WTC11 (cell line): ENCODE data around the gene CCDC85A. TPM values are rescaled to one million over a fixed set of nuclear protein-coding genes. Genes with fewer than 3 reads are reported as not detected.

Experiments used
- ATAC-seq: fragments of 200-7000 bp; cut with Tn5 transposase; 2 replicates; pipeline ENCODE4 v1.10.0; 2021; ENCODE audit warnings: mild to moderate bottlenecking, moderate library complexity
- CTCF ChIA-PET: fragments of 300-600 bp; sonication (Branson Sonifier 250); formaldehyde crosslinking; loops from one replicate; lab custom pipeline; 2021; ENCODE audit warnings: antibody characterized with exemption; lab: Charles Lee
- POLR2A ChIA-PET: fragments of 350-600 bp; sonication (Branson Sonifier 250); formaldehyde crosslinking; loops from one replicate; lab custom pipeline; 2021; ENCODE audit warnings: antibody characterized with exemption; lab: Charles Lee
- DNase-seq: peaks from one replicate; pipeline ENCODE4 v3.0.0; 2021; ENCODE audit warnings: low spot score
- H3K27ac Mint-ChIP-seq: 2 replicates; pipeline ENCODE4 v1.8.0; 2021; ENCODE audit warnings: mixed read lengths
- H3K27me3 Mint-ChIP-seq: 2 replicates; pipeline ENCODE4 v1.8.0; 2021; ENCODE audit warnings: low read depth, mild to moderate bottlenecking, moderate library complexity, mixed read lengths
- H3K36me3 Mint-ChIP-seq: 2 replicates; pipeline ENCODE4 v1.8.0; 2021; ENCODE audit warnings: mixed read lengths
- H3K4me1 Mint-ChIP-seq: 2 replicates; pipeline ENCODE4 v1.8.0; 2022; ENCODE audit warnings: mixed read lengths
- H3K4me3 Mint-ChIP-seq: 2 replicates; pipeline ENCODE4 v1.8.0; 2021; ENCODE audit warnings: mild to moderate bottlenecking, moderate library complexity, mixed read lengths
- H3K9me3 Mint-ChIP-seq: 2 replicates; pipeline ENCODE4 v1.8.0; 2021; ENCODE audit warnings: mixed read lengths
- CREB1 ChIP-seq: sonication (generic); formaldehyde crosslinking; IDR thresholded peaks from 2 replicates; pipeline ENCODE4 v1.8.0; 2023; ENCODE audit warnings: mild to moderate bottlenecking, missing genetic modification reagents
- FOXJ3 ChIP-seq: sonication (generic); formaldehyde crosslinking; IDR thresholded peaks from 2 replicates; pipeline ENCODE4 v1.9.0; 2021; ENCODE audit warnings: missing genetic modification reagents, mild to moderate bottlenecking, borderline replicate concordance
- GTF2I ChIP-seq: fragments of 250-450 bp; sonication (Bioruptor Pico); conservative IDR thresholded peaks from 2 replicates; pipeline ENCODE4 v1.4.0; 2021; ENCODE audit warnings: mild to moderate bottlenecking
- IRF2 ChIP-seq: sonication (generic); formaldehyde crosslinking; IDR thresholded peaks from 2 replicates; pipeline ENCODE4 v1.8.0; 2022; ENCODE audit warnings: low read depth, missing genetic modification reagents, borderline replicate concordance
- JAZF1 ChIP-seq: fragments of 250-450 bp; sonication (Bioruptor Pico); IDR thresholded peaks from 2 replicates; pipeline ENCODE4 v1.9.0; 2021; ENCODE audit warnings: moderate library complexity, mild to moderate bottlenecking, inconsistent platforms
- KAT7 ChIP-seq: sonication (generic); formaldehyde crosslinking; IDR thresholded peaks from 2 replicates; pipeline ENCODE4 v1.8.1; 2023; ENCODE audit warnings: missing genetic modification reagents, mild to moderate bottlenecking, borderline replicate concordance
- NFE2L1 ChIP-seq: sonication (generic); formaldehyde crosslinking; IDR thresholded peaks from 2 replicates; pipeline ENCODE4 v1.8.1; 2023; ENCODE audit warnings: missing genetic modification reagents
- NR3C1 ChIP-seq: sonication (generic); formaldehyde crosslinking; conservative IDR thresholded peaks from 2 replicates; pipeline ENCODE4 v1.8.1; 2023; ENCODE audit warnings: low read depth, mild to moderate bottlenecking, missing genetic modification reagents
- SOX15 ChIP-seq: fragments of 250-450 bp; sonication (Bioruptor Pico); IDR thresholded peaks from 2 replicates; pipeline ENCODE4 v1.9.0; 2021; ENCODE audit warnings: mild to moderate bottlenecking
- TEAD1 ChIP-seq: sonication (generic); formaldehyde crosslinking; IDR thresholded peaks from 2 replicates; pipeline ENCODE4 v1.8.0; 2022; ENCODE audit warnings: mild to moderate bottlenecking, missing genetic modification reagents
- ZBTB43 ChIP-seq: sonication (generic); formaldehyde crosslinking; IDR thresholded peaks from 2 replicates; pipeline ENCODE4 v1.8.1; 2023; ENCODE audit warnings: mild to moderate bottlenecking, missing genetic modification reagents
- ZNF121 ChIP-seq: sonication (generic); formaldehyde crosslinking; IDR thresholded peaks from 2 replicates; pipeline ENCODE4 v1.8.0; 2023; ENCODE audit warnings: missing genetic modification reagents
- ZNF317 ChIP-seq: sonication (generic); formaldehyde crosslinking; IDR thresholded peaks from 2 replicates; pipeline ENCODE4 v1.8.1; 2023; ENCODE audit warnings: low read depth, mild to moderate bottlenecking, moderate library complexity, missing genetic modification reagents, borderline replicate concordance
- ZNF416 ChIP-seq: fragments of 250-450 bp; sonication (Bioruptor Pico); IDR thresholded peaks from 2 replicates; pipeline ENCODE4 v1.9.0; 2021; ENCODE audit warnings: mild to moderate bottlenecking, inconsistent platforms
- ZNF425 ChIP-seq: fragments of 250-450 bp; sonication (Bioruptor Pico); conservative IDR thresholded peaks from 2 replicates; pipeline ENCODE4 v1.9.0; 2021; ENCODE audit warnings: mild to moderate bottlenecking
- ZNF512 ChIP-seq: sonication (generic); formaldehyde crosslinking; IDR thresholded peaks from 2 replicates; pipeline ENCODE4 v1.8.1; 2022; ENCODE audit warnings: missing genetic modification reagents, borderline replicate concordance
- ZNF671 ChIP-seq: fragments of 250-450 bp; sonication (Bioruptor Pico); IDR thresholded peaks from 2 replicates; pipeline ENCODE4 v1.8.0; 2021; ENCODE audit warnings: mild to moderate bottlenecking
- total RNA-seq: library from RNA; stranded (reverse); gene quantifications from 3 replicates; pipeline ENCODE4 v1.2.3, GENCODE V29; 2021
- TF ChIP-seq, protein P1 (sequence below): sonication (generic); formaldehyde crosslinking; IDR thresholded peaks from 2 replicates; pipeline ENCODE4 v1.8.1; 2022; ENCODE audit warnings: mild to moderate bottlenecking, moderate library complexity, missing genetic modification reagents
- TF ChIP-seq, protein P2 (sequence below): sonication (generic); formaldehyde crosslinking; IDR thresholded peaks from 2 replicates; pipeline ENCODE4 v1.8.0; 2022; ENCODE audit warnings: mild to moderate bottlenecking, missing genetic modification reagents

CCDC85A gene
- total RNA-seq, 1 experiment from 2014 or later: 0.22 TPM

- Mint-ChIP-seq H3K36me3 (no peaks in the 10 kb centered on the region), H3K27me3 (no peaks in the 10 kb centered on the region), H3K9me3 (no peaks in the 10 kb centered on the region), H3K4me1 (no peaks in the 10 kb centered on the region), H3K27ac (no peak overlapping the region), H3K4me3 (no peak overlapping the region)
- ChIA-PET CTCF (no interaction called here), POLR2A (no interaction called here)
- DNase-seq (no peak), ATAC-seq (no peak)
- TF ChIP-seq ZNF416 (CRISPR knock-in tag) (no peak), ZNF425 (CRISPR knock-in tag) (no peak)
These were observed 80.1 kb downstream of the CCDC85A start for GRCh38 chr2:56263876-56264275.

DNA sequence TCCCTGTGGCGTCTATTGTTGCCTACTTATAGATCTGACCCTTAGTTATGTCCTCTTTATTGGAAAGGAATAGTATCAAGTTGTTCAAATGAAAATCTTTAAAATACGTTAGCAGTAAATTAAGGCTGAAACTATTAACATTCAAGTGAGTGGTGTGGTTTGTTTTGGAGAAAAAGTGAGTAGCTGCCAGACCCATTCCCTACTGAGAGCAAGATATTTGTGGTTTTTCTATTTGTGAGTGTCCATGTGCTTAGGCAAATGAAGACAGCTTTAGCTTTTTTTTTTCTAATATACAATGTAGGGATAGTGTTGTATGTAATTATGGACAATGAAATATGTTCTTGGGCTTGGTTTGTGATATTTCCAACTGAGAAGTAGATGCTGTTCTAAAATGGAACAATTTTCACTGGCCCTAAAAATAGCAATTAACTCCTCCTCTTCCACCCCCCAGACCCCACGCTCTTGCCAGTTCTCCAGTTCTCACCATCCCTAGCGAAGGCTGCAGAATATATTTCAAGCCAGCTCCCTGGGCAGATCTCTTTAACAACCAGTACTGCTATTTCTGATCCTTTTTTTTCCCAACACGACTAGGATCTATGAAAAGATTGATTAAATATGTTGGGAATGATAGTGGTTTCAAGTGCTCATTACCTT, 83.1 kb downstream of the CCDC85A start:
- Mint-ChIP-seq H3K4me1 (peaks cover 6% of the 10 kb centered on the region), H3K27me3 (no peaks in the 10 kb centered on the region), H3K36me3 (no peaks in the 10 kb centered on the region), H3K4me3 (no peak overlapping the region), H3K27ac (no peak overlapping the region)
- no peak for DNase-seq
- ATAC-seq: no peak
- POLR2A ChIA-PET: no interaction called here
- CTCF ChIA-PET: no interaction called here
- TF ChIP-seq KAT7 (CRISPR knock-in tag) (no peak), SOX15 (CRISPR knock-in tag) (no peak), CREB1 (no peak), ZBTB43 (CRISPR knock-in tag) (no peak), ZNF416 (CRISPR knock-in tag) (no peak), ZNF317 (CRISPR knock-in tag) (no peak), IRF2 (no peak), NFE2L1 (CRISPR knock-in tag) (no peak), TEAD1 (CRISPR knock-in tag) (no peak), FOXJ3 (CRISPR knock-in tag) (no peak), GTF2I (no peak), ZNF671 (CRISPR knock-in tag) (no peak), ZNF512 (CRISPR knock-in tag) (no peak), NR3C1 (CRISPR knock-in tag) (no peak), ZNF121 (CRISPR knock-in tag) (no peak), JAZF1 (CRISPR knock-in tag) (no peak)
- TF ChIP-seq, protein P1, sequence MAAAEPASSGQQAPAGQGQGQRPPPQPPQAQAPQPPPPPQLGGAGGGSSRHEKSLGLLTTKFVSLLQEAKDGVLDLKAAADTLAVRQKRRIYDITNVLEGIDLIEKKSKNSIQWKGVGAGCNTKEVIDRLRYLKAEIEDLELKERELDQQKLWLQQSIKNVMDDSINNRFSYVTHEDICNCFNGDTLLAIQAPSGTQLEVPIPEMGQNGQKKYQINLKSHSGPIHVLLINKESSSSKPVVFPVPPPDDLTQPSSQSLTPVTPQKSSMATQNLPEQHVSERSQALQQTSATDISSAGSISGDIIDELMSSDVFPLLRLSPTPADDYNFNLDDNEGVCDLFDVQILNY: no peak
- TF ChIP-seq, protein P2, sequence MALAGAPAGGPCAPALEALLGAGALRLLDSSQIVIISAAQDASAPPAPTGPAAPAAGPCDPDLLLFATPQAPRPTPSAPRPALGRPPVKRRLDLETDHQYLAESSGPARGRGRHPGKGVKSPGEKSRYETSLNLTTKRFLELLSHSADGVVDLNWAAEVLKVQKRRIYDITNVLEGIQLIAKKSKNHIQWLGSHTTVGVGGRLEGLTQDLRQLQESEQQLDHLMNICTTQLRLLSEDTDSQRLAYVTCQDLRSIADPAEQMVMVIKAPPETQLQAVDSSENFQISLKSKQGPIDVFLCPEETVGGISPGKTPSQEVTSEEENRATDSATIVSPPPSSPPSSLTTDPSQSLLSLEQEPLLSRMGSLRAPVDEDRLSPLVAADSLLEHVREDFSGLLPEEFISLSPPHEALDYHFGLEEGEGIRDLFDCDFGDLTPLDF: no peak
- TF ChIP-seq, all 79 proteins: peak for 0
- H3K9me3 Mint-ChIP-seq: no peaks in the 10 kb centered on the region
